Measurements from ENCODE around the gene CCDC117.
"Not testable (repeated sequence)": the region's sequence is repeated elsewhere in the genome, so short reads cannot be mapped to it uniquely, and the experiment has no call there.

CCDC117 gene

GRCh38 chr22:28801845-28802594 lies 29.5 kb downstream of the CCDC117 start:
- DNase-seq (ENCODE audit: low read depth in 2 of 2), result no peak

GRCh38 chr22:28802595-28803123 lies 30.2 kb downstream of the CCDC117 start:
- DNase-seq (ENCODE audit: low read depth in 2 of 2), result no peak

DNA sequence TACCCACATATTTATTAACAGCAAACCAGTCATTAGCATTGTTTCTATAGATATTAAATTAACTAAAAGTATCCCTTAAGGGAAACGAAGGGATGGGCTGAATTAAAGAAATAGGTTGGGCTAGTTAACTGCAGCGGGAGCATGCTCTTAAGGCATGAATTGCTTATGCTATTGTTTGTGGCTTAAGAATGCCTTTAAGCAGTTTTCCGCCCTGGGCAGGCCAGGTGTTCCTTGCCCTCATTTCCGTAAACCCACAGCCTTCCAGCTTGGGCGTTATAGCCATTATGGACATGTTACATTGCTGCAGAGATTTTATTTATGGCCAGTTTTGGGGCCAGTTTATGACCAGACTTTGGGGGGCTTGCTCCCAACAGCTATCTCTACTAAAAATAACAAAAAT lies 32.9 kb downstream of the CCDC117 start:
- not testable (repeated sequence) for DNase-seq (ENCODE audit: low read depth in 2 of 2)

GRCh38 chr22:28808716-28809355 lies 36.3 kb downstream of the CCDC117 start:
- DNase-seq (ENCODE audit: low read depth in 2 of 2), result no peak

DNA sequence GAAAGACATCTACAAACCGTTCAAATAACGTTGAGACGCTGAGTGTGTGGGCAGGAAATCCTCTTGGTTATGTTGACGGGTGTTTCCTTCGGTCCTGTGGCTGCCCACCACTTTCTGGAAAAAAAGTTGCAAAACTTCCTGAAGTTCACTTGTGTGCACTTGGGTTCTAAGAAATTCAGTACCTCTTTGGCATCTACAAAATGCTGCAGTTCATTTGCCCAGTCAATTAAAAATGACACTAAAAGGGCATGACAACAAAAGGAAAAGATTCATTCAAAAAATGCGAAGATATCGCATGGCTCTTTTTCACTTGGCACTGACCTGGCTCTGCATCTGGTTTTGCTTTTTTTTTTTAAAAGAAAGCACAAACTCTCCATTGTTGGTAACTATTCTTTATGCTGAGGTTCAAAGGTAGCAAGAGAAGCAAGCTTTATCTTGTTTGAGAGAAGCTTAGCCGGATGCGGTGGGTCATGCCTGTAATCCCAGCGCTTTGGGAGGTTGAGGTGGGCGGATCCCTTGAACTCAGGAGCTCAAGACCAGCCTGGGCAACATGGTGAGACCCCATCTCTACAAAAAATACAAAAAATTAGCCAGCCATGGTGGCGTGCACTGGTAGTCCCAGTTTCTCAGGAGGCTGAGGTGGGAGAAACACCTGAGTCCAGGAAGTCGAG lies 38.5 kb downstream of the CCDC117 start:
- no peak for DNase-seq (ENCODE audit: low read depth in 2 of 2)

DNA sequence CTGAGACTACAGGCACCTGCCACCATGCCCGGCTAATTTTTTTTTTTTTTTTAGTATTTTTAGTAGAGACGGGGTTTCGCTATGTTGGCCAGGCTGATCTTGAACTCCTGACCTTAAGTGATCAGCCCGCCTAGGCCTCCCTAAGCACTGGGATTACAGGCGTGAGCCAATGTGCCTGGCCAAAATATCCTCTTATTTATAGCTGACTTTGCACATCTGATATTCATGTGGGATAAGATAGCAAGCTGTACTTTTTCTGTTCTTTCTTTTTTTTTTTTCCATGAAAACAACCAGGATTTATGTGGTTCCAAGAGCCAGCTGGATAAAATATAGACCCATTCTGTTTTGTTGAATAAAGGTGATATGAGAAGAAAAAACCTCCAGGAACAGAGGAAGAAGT lies 40.0 kb downstream of the CCDC117 start:
- no peak for DNase-seq (ENCODE audit: low read depth in 2 of 2)

DNA sequence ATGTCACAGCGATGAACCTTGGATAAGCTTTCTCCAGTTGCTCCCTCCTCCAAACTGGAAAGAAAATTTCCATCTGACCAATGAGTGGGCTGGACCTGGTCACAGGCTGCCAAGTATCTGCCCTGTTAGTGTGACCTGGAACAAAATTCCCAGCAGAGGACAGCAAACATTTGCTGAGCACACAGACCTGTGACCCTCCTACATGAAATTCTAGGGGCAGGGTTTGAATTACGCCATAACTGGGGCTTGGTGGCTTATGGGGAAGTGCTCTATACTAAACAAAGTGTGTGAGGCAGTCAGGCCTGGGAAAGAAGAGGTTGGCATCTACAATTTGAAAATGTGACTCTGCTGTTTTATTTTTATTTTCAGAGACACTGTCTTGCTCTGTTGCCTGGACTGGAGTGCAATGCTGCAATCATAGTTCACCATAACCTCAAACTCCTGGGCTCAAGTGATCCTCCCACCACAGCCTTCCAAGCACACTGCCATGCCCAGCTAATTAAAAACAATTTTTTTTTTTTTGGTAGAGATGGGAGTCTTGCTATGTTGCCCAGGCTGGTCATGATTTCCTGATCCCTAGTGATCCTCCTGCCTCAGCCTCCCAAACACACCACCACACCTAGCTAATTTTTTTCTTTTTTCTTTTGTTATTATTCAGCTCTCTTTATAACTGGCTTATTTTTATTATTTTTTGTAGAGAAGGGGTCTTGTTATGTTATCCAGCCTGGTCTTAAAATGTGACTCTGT lies 41.5 kb downstream of the CCDC117 start:
- no peak for DNase-seq (ENCODE audit: low read depth in 2 of 2)

- no peak for DNase-seq (ENCODE audit: low read depth in 2 of 2)
Observed at GRCh38 chr22:28815111-28815510, 42.6 kb downstream of the CCDC117 start.

DNA sequence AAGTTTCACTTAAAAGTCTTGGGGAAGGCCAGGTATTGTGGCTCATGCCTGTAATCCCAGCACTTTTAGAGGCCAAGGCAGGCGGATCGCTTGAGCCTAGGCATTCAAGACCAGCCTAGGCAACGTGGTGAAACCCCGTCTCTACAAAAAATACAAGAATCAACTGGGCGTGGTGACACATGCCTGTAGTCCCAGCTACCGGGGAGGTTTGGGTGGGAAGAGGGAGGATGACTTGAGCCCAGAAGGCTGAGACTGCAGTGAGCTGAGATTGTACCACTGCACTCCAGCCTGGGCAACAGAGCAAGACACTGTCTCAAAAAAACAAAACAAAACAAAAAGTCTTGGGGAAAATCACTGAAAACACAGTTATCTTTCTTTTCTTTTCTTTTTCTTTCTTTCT lies 43.2 kb downstream of the CCDC117 start:
- no peak for DNase-seq (ENCODE audit: low read depth in 2 of 2)

DNA sequence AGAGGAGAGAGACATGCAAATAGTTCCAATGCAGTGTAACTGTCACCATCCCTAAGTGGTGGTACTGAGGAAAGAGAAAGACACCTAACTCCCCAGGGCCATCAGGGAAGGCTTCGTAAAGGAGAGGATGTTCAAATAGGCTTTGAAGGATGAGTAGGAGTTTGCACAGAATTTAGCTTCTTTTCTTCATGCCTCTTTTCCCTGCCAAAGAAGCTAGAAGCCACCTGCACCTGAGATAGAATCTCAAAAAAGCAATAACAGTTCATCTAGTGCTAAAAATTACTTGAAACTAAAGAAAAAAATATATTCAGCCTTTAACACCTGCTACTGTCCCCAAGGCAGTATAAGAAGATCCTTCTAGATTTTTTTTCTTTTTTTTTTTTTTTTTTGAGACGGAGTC lies 44.6 kb downstream of the CCDC117 start:
- DNase-seq (ENCODE audit: low read depth in 2 of 2), result no peak

- no peak for DNase-seq (ENCODE audit: low read depth in 2 of 2)
Observed at GRCh38 chr22:28817919-28818859, 45.7 kb downstream of the CCDC117 start.

DNA sequence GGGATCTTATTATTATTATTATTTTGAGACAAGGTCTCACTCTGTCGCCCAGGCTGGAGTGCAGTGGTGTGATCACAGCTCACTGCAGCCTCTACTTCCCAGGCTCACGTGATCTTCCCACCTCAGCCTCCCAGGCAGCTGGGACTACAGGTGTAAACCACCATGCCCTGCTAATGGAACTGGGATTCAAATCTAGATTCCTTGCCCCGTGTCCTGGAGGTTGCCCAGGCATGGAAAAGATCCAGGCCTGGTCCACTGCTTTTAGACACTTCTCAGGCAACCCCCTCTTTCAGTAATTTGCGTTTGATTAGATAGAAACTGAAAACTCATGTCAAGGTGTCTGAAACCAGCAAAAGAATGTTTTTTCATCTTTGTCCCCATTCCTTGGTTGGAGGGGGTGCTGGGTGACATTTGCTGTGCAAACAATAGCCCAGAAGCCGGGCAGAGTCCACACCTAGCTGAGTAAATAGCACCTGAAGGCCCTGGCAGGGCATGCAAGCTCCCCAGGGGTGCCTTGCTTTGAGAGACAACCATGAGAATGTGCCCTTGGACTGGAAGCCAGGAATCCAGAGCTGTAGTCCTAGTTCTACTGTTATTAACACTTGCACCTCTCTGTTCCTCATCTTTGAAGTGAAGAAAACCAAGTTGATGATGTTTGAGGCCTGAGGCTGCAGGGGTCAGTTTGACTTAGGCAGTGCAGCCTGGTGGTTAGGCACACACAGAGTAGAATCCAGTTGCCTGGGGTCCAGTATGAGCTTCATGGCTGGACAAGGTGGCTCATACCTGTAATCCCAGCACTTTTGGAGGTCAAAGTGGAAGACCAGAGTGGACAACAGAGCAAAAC lies 47.0 kb downstream of the CCDC117 start:
- DNase-seq (ENCODE audit: low read depth in 2 of 2), result no peak

DNA sequence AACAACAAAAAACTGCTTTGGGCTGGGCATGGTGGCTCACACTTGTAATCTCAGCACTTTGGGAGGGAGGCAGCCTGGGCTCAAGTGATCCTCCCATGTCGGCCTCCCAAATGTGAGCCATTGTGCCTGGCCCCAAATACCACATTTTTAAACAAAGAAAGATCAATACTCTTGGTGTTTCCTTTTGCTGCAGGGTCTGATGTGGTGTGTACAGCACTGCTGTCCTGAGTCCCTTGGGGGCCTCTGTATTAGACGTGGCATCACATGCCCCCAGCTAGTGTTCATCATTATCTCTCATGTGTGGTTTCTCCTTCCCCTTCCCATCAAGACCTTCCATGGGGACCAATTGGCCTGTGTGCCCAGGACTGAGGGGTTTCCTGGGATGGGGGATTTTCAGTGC lies 48.4 kb downstream of the CCDC117 start:
- no peak for DNase-seq (ENCODE audit: low read depth in 2 of 2)

GRCh38 chr22:28821452-28821851 lies 49.0 kb downstream of the CCDC117 start:
- DNase-seq (ENCODE audit: low read depth in 2 of 2), result no peak

GRCh38 chr22:28822930-28823551 lies 50.5 kb downstream of the CCDC117 start:
- DNase-seq (ENCODE audit: low read depth in 2 of 2), result no peak

DNA sequence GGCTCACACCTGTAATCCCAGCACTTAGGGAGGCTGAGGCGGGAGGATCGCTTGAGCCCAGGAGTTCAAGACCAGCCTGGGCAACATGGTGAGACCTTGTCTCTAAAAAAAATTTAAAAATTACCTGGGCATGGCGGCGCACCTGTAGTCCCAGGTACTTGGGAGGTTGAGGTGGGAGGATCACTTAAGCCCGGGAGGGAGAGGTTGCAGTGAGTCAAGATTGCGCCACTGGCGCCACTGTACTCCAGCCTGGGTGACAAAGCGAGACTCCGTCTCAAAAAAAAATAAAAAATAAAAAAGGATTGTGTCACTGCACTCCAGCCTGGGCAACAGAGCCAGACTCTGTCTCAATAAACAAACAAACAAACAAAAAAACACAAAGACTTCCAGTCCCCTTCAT lies 52.0 kb downstream of the CCDC117 start:
- DNase-seq (ENCODE audit: low read depth in 2 of 2), result not testable (repeated sequence)

GRCh38 chr22:28826430-28826829 lies 53.9 kb downstream of the CCDC117 start:
- not testable (repeated sequence) for DNase-seq (ENCODE audit: low read depth in 2 of 2)

- no peak for DNase-seq (ENCODE audit: low read depth in 2 of 2)
Observed at GRCh38 chr22:28826921-28827320, 54.4 kb downstream of the CCDC117 start.
